Measurements from ENCODE around the gene CYB5D1.

The CYB5D1 gene

DNA sequence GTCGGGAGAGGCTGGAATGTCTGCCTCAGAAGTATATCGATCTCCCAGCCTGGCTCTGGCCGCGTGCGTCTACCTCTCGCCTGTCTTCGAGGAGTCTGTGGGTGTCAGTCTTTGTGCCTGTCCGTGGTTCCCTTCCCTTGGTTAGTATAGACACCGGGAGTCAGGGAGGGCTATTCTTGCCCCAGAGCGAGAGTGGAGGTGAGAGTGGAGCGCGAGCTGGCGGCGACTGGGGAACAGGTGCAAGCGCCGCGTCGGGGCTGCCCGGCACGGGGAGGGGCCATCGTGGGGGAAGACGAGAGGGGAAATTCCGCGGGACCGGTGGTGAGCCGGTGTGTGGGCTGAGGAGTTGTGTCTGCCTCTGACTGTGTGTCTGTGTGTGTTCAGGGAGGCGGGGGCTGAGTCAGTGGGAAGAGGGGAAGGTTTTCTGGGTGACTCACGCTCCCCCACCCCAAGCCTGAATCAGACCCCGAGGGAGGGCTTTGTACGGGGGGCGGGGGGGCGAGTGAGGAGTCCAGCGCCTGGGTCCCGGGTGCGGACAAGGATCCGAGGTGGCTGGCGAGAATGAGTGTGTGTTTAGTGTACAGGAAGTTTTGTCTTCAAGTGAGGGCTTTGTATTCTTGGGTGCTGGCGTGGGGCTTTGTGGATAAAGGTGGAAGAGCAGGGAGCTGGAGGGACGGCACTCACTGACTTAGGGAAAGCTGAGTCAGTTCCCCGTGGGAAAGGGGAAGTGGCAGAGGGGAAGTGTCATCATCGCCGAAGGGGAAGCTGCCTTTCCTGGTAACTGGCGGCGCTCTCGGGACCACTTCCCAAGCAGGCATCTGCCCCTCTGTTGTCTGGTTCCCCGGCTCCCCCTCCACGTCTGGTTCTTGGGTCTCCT, 15.2 kb upstream of the CYB5D1 start:
- no peak for TF ChIP-seq ESRRG (CRISPR knock-in tag; IDR thresholded peaks at IDR 0.05)
- TF ChIP-seq PPARA (CRISPR knock-in tag; IDR thresholded peaks at IDR 0.05; ENCODE audit: borderline replicate concordance) = no peak
- TF ChIP-seq SNAI2 (CRISPR knock-in tag; IDR thresholded peaks at IDR 0.05) = 0 out of 2 replicates have a peak, but pooled peaks have one; percentile 42
- no peak for TF ChIP-seq ZNF565 (CRISPR knock-in tag; conservative IDR thresholded peaks at IDR 0.05; ENCODE audit: low read depth)
- peak; percentile 12 for ATAC-seq

DNA sequence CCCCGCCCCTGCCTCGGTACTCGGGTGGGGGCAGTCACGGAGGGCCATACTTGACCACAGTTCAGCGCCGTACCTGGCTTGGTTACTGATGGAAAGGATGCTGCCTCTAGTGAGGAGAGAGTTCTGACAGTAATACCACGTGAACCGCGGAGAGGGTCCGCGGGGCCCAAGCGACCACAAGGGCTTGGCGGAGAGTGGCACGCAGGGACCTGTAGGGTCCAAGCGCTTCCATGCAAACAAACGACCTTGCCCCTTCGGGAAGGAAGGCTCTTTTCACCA, 14.6 kb upstream of the CYB5D1 start:
- ATAC-seq = no peak
- TF ChIP-seq, protein P1, sequence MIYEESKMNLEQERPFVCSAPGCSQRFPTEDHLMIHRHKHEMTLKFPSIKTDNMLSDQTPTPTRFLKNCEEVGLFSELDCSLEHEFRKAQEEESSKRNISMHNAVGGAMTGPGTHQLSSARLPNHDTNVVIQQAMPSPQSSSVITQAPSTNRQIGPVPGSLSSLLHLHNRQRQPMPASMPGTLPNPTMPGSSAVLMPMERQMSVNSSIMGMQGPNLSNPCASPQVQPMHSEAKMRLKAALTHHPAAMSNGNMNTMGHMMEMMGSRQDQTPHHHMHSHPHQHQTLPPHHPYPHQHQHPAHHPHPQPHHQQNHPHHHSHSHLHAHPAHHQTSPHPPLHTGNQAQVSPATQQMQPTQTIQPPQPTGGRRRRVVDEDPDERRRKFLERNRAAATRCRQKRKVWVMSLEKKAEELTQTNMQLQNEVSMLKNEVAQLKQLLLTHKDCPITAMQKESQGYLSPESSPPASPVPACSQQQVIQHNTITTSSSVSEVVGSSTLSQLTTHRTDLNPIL (CRISPR knock-in tag; IDR thresholded peaks at IDR 0.05; ENCODE audit: low read depth) = no peak
- TF ChIP-seq, protein P2, sequence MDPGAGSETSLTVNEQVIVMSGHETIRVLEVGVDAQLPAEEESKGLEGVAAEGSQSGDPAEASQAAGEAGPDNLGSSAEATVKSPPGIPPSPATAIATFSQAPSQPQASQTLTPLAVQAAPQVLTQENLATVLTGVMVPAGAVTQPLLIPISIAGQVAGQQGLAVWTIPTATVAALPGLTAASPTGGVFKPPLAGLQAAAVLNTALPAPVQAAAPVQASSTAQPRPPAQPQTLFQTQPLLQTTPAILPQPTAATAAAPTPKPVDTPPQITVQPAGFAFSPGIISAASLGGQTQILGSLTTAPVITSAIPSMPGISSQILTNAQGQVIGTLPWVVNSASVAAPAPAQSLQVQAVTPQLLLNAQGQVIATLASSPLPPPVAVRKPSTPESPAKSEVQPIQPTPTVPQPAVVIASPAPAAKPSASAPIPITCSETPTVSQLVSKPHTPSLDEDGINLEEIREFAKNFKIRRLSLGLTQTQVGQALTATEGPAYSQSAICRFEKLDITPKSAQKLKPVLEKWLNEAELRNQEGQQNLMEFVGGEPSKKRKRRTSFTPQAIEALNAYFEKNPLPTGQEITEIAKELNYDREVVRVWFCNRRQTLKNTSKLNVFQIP (CRISPR knock-in tag; IDR thresholded peaks at IDR 0.05; ENCODE audit: borderline replicate concordance, low read depth) = no peak
- TF ChIP-seq ISL1 (CRISPR knock-in tag; IDR thresholded peaks at IDR 0.05) = no peak
- TF ChIP-seq ZFP3 (CRISPR knock-in tag; IDR thresholded peaks at IDR 0.05) = no peak
- TF ChIP-seq ZFP30 (CRISPR knock-in tag; IDR thresholded peaks at IDR 0.05) = no peak
- TF ChIP-seq PPARA (CRISPR knock-in tag; IDR thresholded peaks at IDR 0.05; ENCODE audit: borderline replicate concordance) = no peak
- no peak for TF ChIP-seq RARB (CRISPR knock-in tag; IDR thresholded peaks at IDR 0.05)
- TF ChIP-seq ZNF8 (CRISPR knock-in tag; IDR thresholded peaks at IDR 0.05) = no peak

DNA sequence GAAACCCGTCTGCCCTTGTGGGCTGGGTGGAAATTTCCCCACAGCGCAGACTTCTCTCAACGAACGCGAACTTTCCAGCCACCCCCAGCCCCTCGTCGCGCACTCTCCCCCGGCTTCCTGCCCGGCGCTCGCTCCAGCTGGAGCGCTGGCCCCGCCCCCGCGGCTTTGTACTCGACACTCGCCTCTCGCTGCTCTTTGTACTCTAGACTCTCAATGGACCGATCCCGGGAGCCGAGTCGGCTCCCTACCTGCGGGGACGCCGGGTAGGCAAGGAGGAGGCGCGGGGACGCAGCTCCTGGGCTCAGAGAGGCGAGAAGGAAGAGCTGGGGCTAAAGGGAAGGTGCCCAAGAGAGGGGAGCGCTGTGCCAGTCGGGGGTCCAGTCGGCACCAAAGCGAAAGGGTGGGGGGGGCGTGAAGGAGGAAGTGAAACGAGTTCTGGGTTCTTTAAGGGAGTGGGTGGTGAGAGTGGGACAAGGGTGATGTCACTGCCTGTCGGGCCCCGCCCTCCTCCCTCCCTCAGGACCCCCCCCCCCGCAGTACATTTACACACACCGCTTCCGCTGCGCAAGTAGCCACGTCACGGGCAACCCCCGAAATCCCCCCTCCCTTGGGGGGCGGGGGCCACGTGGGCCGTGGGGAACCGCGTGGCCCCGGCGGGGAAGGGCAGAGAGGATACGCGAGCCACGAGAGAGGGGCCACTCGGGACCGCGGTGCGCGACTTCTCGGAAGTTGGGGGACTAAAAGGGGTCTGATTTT, 14.1 kb upstream of the CYB5D1 start:
- ATAC-seq = peak; percentile 41
- TF ChIP-seq SNAI2 (CRISPR knock-in tag; IDR thresholded peaks at IDR 0.05) (no peak), ZNF8 (CRISPR knock-in tag; IDR thresholded peaks at IDR 0.05) (no peak), TOX (CRISPR knock-in tag; IDR thresholded peaks at IDR 0.05; ENCODE audit: borderline replicate concordance) (no peak), ESRRG (CRISPR knock-in tag; IDR thresholded peaks at IDR 0.05) (no peak), ARNTL (CRISPR knock-in tag; IDR thresholded peaks at IDR 0.05; ENCODE audit: borderline replicate concordance, low read depth) (no peak), PATZ1 (CRISPR knock-in tag; IDR thresholded peaks at IDR 0.05; ENCODE audit: borderline replicate concordance) (peak; percentile 57; the same call in 1 of the 2 replicates), RARB (CRISPR knock-in tag; IDR thresholded peaks at IDR 0.05) (no peak), GLIS3 (CRISPR knock-in tag; IDR thresholded peaks at IDR 0.05) (no peak)
- TF ChIP-seq, protein P1 (CRISPR knock-in tag; IDR thresholded peaks at IDR 0.05; ENCODE audit: low read depth) = no peak

GRCh38 chr17:7844292-7845154, 13.3 kb upstream of the CYB5D1 start:
- ATAC-seq = peak; percentile 82
- TF ChIP-seq OSR1 (CRISPR knock-in tag; IDR thresholded peaks at IDR 0.05) (no peak), CSDC2 (CRISPR knock-in tag; IDR thresholded peaks at IDR 0.05) (0 out of 2 replicates have a peak, but pooled peaks have one; percentile 21), ZNF565 (CRISPR knock-in tag; conservative IDR thresholded peaks at IDR 0.05; ENCODE audit: low read depth) (peak; percentile 54; the same call in 1 of the 2 replicates), GLIS3 (CRISPR knock-in tag; IDR thresholded peaks at IDR 0.05) (no peak; the same call in 1 of the 2 replicates), ZFP3 (CRISPR knock-in tag; IDR thresholded peaks at IDR 0.05) (no peak)
- TF ChIP-seq, protein P3, sequence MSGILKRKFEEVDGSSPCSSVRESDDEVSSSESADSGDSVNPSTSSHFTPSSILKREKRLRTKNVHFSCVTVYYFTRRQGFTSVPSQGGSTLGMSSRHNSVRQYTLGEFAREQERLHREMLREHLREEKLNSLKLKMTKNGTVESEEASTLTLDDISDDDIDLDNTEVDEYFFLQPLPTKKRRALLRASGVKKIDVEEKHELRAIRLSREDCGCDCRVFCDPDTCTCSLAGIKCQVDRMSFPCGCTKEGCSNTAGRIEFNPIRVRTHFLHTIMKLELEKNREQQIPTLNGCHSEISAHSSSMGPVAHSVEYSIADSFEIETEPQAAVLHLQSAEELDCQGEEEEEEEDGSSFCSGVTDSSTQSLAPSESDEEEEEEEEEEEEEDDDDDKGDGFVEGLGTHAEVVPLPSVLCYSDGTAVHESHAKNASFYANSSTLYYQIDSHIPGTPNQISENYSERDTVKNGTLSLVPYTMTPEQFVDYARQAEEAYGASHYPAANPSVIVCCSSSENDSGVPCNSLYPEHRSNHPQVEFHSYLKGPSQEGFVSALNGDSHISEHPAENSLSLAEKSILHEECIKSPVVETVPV (CRISPR knock-in tag; IDR thresholded peaks at IDR 0.05) = peak; percentile 26; the same call in 1 of the 2 replicates
- TF ChIP-seq, protein P1 (CRISPR knock-in tag; IDR thresholded peaks at IDR 0.05; ENCODE audit: low read depth) = 0 out of 2 replicates have a peak, but pooled peaks have one; percentile 23

All from SK-N-SH treated with all-trans-retinoic acid at 6 μM for 48 hours (cell line).